Hematopoietic multipotent progenitor cell (in vitro differentiated cells): ENCODE results near the gene PROK1. TPM values are rescaled to one million over a fixed set of nuclear protein-coding genes. Genes with fewer than 3 reads are reported as not detected.

Experiments used
- total RNA-seq: library from RNA; depleted of rRNA; stranded (reverse); fragments of >200 nt; gene quantifications from one replicate; pipeline ENCODE4 v1.2.3, GENCODE V29; 2012

PROK1 gene
- total RNA-seq, 1 donor = under 0.01 TPM

Other genes with a start within 250 kb of the PROK1 start
- 5.7 TPM for gene KCNC4, start 240.8 kb upstream of the PROK1 start, total RNA-seq
- gene RBM15, start 111.8 kb upstream of the PROK1 start, total RNA-seq = 66.0 TPM
- gene SLC16A4, start 60.1 kb upstream of the PROK1 start, total RNA-seq = under 0.01 TPM
- gene LAMTOR5, start 43.5 kb upstream of the PROK1 start, total RNA-seq = 89.9 TPM
- gene KCNA10, start 68.0 kb downstream of the PROK1 start, total RNA-seq = not detected
- not detected for gene KCNA2, start 155.2 kb downstream of the PROK1 start, total RNA-seq
- 37.2 TPM for gene KCNA3, start 223.8 kb downstream of the PROK1 start, total RNA-seq